ENCODE measurements around the gene TDRD6. TPM values are rescaled to one million over a fixed set of nuclear protein-coding genes. Genes with fewer than 3 reads are reported as not detected.
A peak's percentile ranks its signal among the peaks of the same experiment; 100 is the strongest.

TDRD6 gene
- total RNA-seq, 2 donors from 2014 or later: 0.09 to 0.20 TPM

DNA sequence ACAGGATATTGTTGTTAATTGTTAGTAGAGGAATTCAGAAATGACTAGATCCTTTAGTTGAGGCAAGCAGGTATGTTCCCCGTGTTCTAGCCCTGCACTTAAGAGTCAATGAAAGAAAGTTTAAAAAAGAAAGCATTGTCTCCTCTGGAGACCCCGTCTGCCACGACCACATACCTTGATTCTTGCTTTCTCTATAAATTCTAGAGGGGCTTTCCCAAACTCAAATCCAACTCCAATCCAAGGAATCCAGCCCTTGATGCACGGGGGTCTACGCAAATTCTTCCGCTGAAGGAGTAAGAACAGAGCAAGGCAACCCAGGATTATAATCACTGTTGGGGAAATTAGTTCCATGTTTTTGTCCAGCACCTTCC, 35.5 kb upstream of the TDRD6 start:
- no peak overlapping the region for H3K27ac ChIP-seq (ENCODE audit: low read depth, low read length)
- peak overlapping the region; percentile 89 for H3K4me3 ChIP-seq (ENCODE audit: low read length)
- no peaks in the 10 kb centered on the region for H3K9me3 Mint-ChIP-seq
- H3K4me1 ChIP-seq (ENCODE audit: control insufficient read depth, insufficient read depth, low read length): no peaks in the 10 kb centered on the region
- 5 to 10% methylated on average over 2 to 6 of the region's 6 CpGs for WGBS, 2 experiments (ENCODE audit: insufficient coverage in 1 of 2, insufficient read length in 1 of 2)
- peaks cover 2% of the 10 kb centered on the region for H3K36me3 Mint-ChIP-seq (ENCODE audit: low read depth)
- peak overlapping the region; percentile 74 for H3K4me3 Mint-ChIP-seq
- peak overlapping the region; percentile 68 for H3K27ac Mint-ChIP-seq
- peaks cover 22% of the 10 kb centered on the region for H3K27me3 ChIP-seq (ENCODE audit: control insufficient read depth, insufficient read depth, low read length, poor library complexity, severe bottlenecking)
- DNase-seq: no peak
- H3K27me3 Mint-ChIP-seq (ENCODE audit: insufficient read depth): peaks cover 15% of the 10 kb centered on the region
- peaks cover 13% of the 10 kb centered on the region for H3K4me1 Mint-ChIP-seq
- no peaks in the 10 kb centered on the region for H3K9me3 ChIP-seq (ENCODE audit: control insufficient read depth, low read length)
- TF ChIP-seq, protein P1, sequence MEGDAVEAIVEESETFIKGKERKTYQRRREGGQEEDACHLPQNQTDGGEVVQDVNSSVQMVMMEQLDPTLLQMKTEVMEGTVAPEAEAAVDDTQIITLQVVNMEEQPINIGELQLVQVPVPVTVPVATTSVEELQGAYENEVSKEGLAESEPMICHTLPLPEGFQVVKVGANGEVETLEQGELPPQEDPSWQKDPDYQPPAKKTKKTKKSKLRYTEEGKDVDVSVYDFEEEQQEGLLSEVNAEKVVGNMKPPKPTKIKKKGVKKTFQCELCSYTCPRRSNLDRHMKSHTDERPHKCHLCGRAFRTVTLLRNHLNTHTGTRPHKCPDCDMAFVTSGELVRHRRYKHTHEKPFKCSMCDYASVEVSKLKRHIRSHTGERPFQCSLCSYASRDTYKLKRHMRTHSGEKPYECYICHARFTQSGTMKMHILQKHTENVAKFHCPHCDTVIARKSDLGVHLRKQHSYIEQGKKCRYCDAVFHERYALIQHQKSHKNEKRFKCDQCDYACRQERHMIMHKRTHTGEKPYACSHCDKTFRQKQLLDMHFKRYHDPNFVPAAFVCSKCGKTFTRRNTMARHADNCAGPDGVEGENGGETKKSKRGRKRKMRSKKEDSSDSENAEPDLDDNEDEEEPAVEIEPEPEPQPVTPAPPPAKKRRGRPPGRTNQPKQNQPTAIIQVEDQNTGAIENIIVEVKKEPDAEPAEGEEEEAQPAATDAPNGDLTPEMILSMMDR (conservative IDR thresholded peaks at IDR 0.05): no peak
- no peaks in the 10 kb centered on the region for H3K36me3 ChIP-seq (ENCODE audit: control insufficient read depth, insufficient read depth, low read length)
- peak overlapping the region; percentile 54 for H3K9ac ChIP-seq (ENCODE audit: extremely low read depth, low read length, poor library complexity, severe bottlenecking)

DNA sequence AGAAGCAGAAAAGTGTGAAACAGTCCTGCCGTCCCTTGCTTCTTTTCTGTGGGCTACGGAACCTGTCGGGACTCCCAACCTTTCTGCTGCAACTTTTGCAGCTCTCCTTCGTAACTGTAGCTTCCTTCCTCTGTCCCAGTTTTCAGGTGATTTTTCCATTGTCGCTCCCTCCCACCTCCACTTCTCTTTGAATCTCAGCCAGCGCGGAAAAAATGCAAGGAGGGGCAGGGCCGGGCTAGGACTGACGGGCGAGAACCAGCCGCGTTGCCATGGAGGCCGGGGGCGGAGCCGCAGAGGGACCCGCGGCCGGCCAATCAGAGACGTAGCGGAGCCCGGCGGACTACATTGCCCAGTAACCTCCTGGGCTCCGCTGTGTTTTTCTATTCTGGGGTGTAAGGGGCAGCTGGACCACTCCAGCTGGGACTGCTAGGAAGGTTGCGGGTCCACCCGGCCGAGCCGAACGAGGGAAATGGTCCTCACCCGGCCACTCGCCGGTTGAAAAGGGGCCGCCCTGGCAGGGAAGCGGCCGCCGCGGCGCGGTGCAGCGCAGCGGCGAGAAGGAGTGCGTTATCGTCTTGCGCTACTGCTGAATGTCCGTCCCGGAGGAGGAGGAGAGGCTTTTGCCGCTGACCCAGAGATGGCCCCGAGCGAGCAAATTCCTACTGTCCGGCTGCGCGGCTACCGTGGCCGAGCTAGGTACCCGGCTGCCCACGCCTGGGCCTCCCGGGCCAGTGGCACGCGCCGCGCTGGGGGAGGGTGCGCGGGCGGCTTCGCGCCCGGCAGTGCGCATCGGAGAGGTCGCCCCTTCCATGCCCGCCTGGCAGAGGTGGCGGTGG, 34.9 kb upstream of the TDRD6 start, which contains the start of the genes CYP39A1 and SLC25A27:
Gene CYP39A1, minus strand, starts transcription at position 216 of the 836 bp plus-strand sequence. CDS start 236 bp downstream, outside the sequence.
Gene SLC25A27, plus strand, starts transcription at position 373 of the 836 bp plus-strand sequence. Its CDS starts 218 bp downstream, at position 591.
- Histone ChIP-seq H3K36me3 (ENCODE audit: control insufficient read depth, insufficient read depth, low read length) (no peaks in the 10 kb centered on the region), H3K9ac (ENCODE audit: extremely low read depth, low read length, poor library complexity, severe bottlenecking) (peak within 1 kb of the TSS; percentile 54), H3K9me3 (ENCODE audit: control insufficient read depth, low read length) (no peaks in the 10 kb centered on the region), H3K27me3 (ENCODE audit: control insufficient read depth, insufficient read depth, low read length, poor library complexity, severe bottlenecking) (peaks cover 22% of the 10 kb centered on the region), H3K4me1 (ENCODE audit: control insufficient read depth, insufficient read depth, low read length) (no peaks in the 10 kb centered on the region), H3K27ac (ENCODE audit: low read depth, low read length) (no peak within 1 kb of the TSS), H3K4me3 (ENCODE audit: low read length) (peak within 1 kb of the TSS; percentile 89)
- Mint-ChIP-seq H3K36me3 (ENCODE audit: low read depth) (peaks cover 2% of the 10 kb centered on the region), H3K27ac (peak within 1 kb of the TSS; percentile 68), H3K4me3 (peak within 1 kb of the TSS; percentile 74), H3K27me3 (ENCODE audit: insufficient read depth) (peaks cover 15% of the 10 kb centered on the region), H3K9me3 (no peaks in the 10 kb centered on the region), H3K4me1 (peaks cover 13% of the 10 kb centered on the region)
- 0% methylated on average over 21 to 72 of the region's 72 CpGs for WGBS, 2 experiments (ENCODE audit: insufficient coverage in 1 of 2, insufficient read length in 1 of 2)
- TF ChIP-seq, protein P1 (conservative IDR thresholded peaks at IDR 0.05): no peak
- DNase-seq: peak; percentile 98

DNA sequence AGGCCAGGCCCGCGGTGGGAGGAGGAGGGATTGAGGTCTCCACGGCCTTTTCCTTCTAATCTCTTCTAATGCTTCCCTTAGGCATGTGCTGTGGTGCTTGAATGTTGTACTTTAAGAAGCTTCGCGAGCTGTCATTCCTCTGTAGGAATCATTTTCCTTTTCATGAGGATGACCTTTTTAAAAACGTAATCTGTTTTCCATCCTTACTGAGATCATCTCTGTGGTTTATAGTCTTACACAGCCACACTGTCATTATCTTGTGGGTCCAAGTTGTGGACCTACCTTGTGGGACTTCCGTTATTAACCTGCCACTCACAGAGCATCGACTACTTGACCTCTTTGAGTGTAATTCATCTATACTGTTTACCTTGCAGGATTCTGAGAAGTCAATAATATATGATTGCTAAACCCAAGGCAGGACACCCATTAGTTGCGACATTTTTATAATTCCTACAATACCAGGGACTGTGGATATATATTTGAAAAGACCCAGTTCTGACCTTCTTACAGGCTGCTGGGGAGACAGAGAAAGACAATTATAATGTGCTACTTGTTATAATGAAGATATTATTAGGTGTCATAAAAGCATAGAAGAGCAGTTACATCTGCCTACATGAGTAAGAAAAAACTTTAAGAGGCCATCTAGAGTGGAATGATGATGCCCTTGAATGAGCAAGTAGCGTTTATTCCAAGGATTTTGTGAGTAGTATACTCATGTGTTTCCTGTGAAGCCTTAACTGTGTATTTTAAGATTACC, 34.1 kb upstream of the TDRD6 start:
- 9 to 34% methylated on average over 4 to 10 of the region's 10 CpGs for WGBS, 2 experiments (ENCODE audit: insufficient coverage in 1 of 2, insufficient read length in 1 of 2)
- H3K4me3 ChIP-seq (ENCODE audit: low read length): peak overlapping the region; percentile 89

More for the DNA sequence above, 34.1 kb upstream of the TDRD6 start:
- Mint-ChIP-seq H3K36me3 (ENCODE audit: low read depth) (peaks cover 2% of the 10 kb centered on the region), H3K4me3 (peak overlapping the region; percentile 74), H3K27me3 (ENCODE audit: insufficient read depth) (peaks cover 15% of the 10 kb centered on the region), H3K9me3 (no peaks in the 10 kb centered on the region), H3K4me1 (peaks cover 13% of the 10 kb centered on the region), H3K27ac (no peak overlapping the region)
- Histone ChIP-seq H3K9me3 (ENCODE audit: control insufficient read depth, low read length) (no peaks in the 10 kb centered on the region), H3K9ac (ENCODE audit: extremely low read depth, low read length, poor library complexity, severe bottlenecking) (no peak overlapping the region), H3K4me1 (ENCODE audit: control insufficient read depth, insufficient read depth, low read length) (no peaks in the 10 kb centered on the region), H3K27me3 (ENCODE audit: control insufficient read depth, insufficient read depth, low read length, poor library complexity, severe bottlenecking) (peaks cover 22% of the 10 kb centered on the region), H3K27ac (ENCODE audit: low read depth, low read length) (no peak overlapping the region), H3K36me3 (ENCODE audit: control insufficient read depth, insufficient read depth, low read length) (no peaks in the 10 kb centered on the region)
- DNase-seq: no peak
- TF ChIP-seq, protein P1 (conservative IDR thresholded peaks at IDR 0.05): no peak
